ENCODE results near the gene INPP5A. TPM values are rescaled to one million over a fixed set of nuclear protein-coding genes. Genes with fewer than 3 reads are reported as not detected.

The INPP5A gene
- total RNA-seq, 4 donors from 2014 or later, result 31.2 to 51.8 (median 41.5) TPM

DNA sequence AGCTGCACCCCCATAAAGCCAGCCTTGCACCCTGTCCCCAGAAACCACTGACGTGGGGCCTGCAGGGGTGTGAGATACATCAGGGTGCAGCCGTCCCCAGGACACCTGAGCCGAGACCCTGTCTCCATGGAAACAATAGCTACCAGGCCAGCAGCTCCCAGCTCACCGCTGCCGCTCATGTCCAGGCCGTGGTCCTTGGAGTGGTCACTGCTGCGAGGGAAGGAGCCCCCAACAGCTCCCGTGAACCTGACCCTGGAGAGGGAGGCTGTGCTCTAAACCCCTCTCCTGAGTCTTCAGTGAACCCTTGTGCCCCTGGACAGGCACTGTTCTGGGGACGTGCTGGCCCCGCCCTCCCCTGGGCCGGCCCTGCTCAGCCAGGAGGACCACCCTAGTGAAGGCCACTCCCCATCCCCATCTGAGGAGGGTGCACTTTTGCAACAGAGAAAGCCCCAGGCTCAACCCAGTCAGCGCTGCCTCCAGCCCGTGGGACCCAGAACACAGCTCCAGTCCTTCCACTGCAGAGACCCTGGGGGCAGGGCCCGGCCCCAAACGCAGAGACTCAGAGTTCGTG is 19.6 kb upstream of the INPP5A start:
- no peak overlapping the region for H3K4me3 ChIP-seq (ENCODE audit: low read depth, poor library complexity, severe bottlenecking)
- DNase-seq (ENCODE audit: low spot score in 2 of 2), result peak in 1 of 2 donors; percentile 82
- intact Hi-C loops (cut with DNase I; ENCODE audit: low total_unique reads), result no loop called here
- 45 to 49% methylated on average over 15 of the region's 16 CpGs for WGBS, 2 donors
- no peak for TF ChIP-seq POLR2A (IDR thresholded peaks at IDR 0.05)
- TF ChIP-seq CTCF (IDR thresholded peaks at IDR 0.05), result no peak

DNA sequence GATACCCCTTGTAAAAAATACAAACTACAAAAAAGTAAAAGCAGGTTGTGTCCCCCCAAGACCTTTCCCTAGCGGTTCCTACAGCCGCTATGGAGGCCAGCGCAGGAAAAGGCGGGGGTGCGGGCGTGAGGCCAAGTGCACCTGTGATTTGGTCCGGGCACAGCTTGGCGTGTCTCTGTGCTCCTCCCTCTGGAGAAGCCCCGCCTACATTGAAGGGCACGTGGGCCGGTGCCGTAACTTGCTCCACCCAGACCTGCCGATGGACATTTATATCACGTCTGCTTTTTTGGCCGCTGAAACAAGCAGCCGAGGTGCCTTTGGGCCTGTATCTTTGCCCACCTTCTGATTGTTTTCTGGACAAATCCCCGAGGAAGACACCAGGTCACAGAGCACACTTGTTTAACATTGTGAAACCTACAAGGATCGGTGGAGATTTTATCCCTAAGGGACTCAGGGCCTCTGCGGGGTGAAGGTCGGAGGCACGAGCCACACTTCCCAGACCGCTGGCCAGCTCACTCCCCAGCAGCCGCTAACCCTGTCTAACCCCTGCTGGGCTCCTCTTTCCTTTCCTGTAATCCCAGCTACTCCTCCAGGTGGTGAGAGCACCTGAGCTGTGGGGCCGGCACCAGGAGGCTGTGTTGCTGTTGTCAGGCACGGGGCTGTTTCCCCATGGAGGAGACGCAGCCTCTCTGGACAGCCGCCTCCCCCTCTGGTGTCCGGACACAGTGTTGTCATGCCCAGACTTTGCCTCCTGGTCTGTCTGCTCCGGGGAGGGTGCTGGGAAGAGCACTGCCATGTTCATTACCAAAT is 18.8 kb upstream of the INPP5A start:
- peak in 1 of 2 donors; percentile 92 for DNase-seq (ENCODE audit: low spot score in 2 of 2)
- H3K4me3 ChIP-seq (ENCODE audit: low read depth, poor library complexity, severe bottlenecking), result no peak overlapping the region
- 52 to 57% methylated on average over 24 to 27 of the region's 29 CpGs for WGBS, 2 donors
- TF ChIP-seq CTCF (IDR thresholded peaks at IDR 0.05), result no peak
- no peak for TF ChIP-seq POLR2A (IDR thresholded peaks at IDR 0.05)
- intact Hi-C loops (cut with DNase I; ENCODE audit: low total_unique reads), result no loop called here

DNA sequence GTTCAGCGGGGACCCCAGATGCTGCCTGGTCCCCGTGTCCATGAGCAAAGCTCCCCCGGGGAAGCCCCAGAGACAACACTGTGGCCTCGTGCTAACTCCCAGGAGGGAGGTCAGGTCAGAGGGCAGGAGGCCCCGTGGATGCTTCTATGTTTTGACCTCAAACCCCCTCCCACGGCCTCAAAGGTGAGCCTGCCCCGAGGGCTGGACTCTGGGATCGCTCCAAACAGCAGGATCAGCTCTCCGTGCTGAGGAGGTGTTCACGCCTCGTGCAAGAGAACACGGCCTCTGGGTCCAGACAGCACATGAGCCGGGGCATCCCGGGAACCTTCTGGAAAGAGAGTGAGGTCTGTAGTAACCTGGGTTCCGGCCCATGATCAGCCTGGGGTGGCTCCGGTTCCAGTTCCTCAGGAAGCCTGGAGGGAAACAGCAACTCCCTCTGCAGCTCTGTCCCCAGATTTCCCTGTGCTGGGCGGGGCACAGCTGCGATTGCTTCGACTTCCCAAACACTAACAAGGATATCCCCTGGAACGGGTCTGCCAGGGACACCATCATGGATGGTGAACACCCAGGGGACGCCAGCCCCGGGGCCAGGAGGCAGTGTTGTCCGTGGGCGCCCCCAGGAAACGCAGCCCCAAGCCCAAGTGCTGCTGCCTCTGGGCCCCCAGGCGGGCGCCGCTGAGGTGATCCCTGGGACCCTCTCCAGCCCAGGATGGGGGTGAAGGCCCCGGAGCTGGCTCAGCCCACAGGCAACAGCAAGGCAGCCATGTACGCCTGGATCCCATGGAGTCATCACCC is 18.0 kb upstream of the INPP5A start:
- 56 to 65% methylated on average over 14 to 28 of the region's 30 CpGs for WGBS, 2 donors
- intact Hi-C loops (cut with DNase I; ENCODE audit: low total_unique reads), result no loop called here

GRCh38 chr10:132520177-132520811 is 17.3 kb upstream of the INPP5A start:
- intact Hi-C loops (cut with DNase I; ENCODE audit: low total_unique reads), result no loop called here
- TF ChIP-seq POLR2A (IDR thresholded peaks at IDR 0.05) (no peak), CTCF (IDR thresholded peaks at IDR 0.05) (no peak)
- H3K4me3 ChIP-seq (ENCODE audit: low read depth, poor library complexity, severe bottlenecking), result no peak overlapping the region
- 30 to 40% methylated on average over 17 of the region's 17 CpGs for WGBS, 2 donors
- peak in 1 of 2 donors; percentile 86 for DNase-seq (ENCODE audit: low spot score in 2 of 2)

More for the DNA sequence above, 18.0 kb upstream of the INPP5A start:
- TF ChIP-seq POLR2A (IDR thresholded peaks at IDR 0.05) (no peak), CTCF (IDR thresholded peaks at IDR 0.05) (no peak)
- no peak overlapping the region for H3K4me3 ChIP-seq (ENCODE audit: low read depth, poor library complexity, severe bottlenecking)
- peak in 1 of 2 donors; percentile 87 for DNase-seq (ENCODE audit: low spot score in 2 of 2)

- WGBS, 2 donors, result 86 to 89% methylated on average over 12 of the region's 14 CpGs
- H3K4me3 ChIP-seq (ENCODE audit: low read depth, poor library complexity, severe bottlenecking), result no peak overlapping the region
- DNase-seq (ENCODE audit: low spot score in 2 of 2), result peak in 1 of 2 donors; percentile 78
- TF ChIP-seq POLR2A (IDR thresholded peaks at IDR 0.05), result no peak
- no peak for TF ChIP-seq CTCF (IDR thresholded peaks at IDR 0.05)
- intact Hi-C loops (cut with DNase I; ENCODE audit: low total_unique reads), result no loop called here
Observed at GRCh38 chr10:132521041-132521465, 16.5 kb upstream of the INPP5A start.

Data from lower leg skin (tissue), 4 donors.